ENCODE results near the gene TACC3. TPM values are rescaled to one million over a fixed set of nuclear protein-coding genes. Genes with fewer than 3 reads are reported as not detected.

The TACC3 gene
- total RNA-seq, 1 experiment from 2014 or later: 74.7 TPM

DNA sequence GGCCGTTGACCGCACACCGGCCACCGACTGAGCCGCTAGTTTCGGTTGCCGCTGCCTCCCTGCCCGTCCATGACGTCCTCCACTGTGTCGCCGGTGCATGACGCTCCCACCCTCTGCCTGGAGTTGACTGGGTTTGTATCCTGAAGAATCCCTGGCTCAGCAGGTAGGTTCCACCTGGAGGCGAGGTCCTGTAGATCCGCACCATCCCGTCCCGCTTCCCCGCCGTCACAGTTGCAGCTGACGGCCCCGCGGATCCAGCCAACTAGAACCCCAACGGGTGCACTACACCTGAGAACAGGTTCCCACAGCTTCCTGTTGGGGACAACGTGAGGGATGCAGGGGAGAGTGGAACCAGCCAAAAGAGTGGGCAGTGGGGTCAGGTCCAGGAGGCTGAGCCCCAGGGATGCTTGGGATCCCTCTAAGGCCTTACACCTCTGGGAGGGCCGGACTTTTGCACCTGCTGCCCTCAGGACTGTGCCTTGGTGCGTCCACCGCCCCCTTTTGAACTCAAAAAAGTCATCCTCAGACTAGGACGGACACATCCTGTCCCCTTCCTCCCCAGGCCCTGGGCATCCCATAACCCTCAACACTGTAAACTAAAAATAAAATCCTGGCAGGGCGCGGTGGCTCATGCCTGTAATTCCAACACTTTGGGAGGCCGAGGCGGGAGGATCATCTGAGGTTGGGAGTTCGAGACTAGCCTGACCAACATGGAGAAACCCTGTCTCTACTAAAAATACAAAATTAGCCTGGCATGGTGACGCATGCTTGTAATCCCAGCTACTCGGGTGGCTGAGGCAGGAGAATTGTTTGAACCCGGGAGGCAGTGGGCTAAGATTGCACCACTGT lies 8.1 kb upstream of the TACC3 start:
- peaks cover 18% of the 10 kb centered on the region for H3K36me3 ChIP-seq
- H3K27me3 ChIP-seq: no peaks in the 10 kb centered on the region
- no peaks in the 10 kb centered on the region for H3K9me3 ChIP-seq (replicated peaks)
- peak overlapping the region; percentile 95 for H3K27ac ChIP-seq
- H3K4me3 ChIP-seq: peak overlapping the region; percentile 66
- peaks cover 9% of the 10 kb centered on the region; the same call in 1 of the 2 replicates for H3K4me1 ChIP-seq
- DNase-seq: no peak

GRCh38 chr4:1714303-1715001 lies 6.9 kb upstream of the TACC3 start:
- no peak for DNase-seq

GRCh38 chr4:1715002-1715758 lies 6.1 kb upstream of the TACC3 start:
- no peak for DNase-seq

More at GRCh38 chr4:1714303-1715001, 6.9 kb upstream of the TACC3 start:
- Histone ChIP-seq H3K27me3 (no peaks in the 10 kb centered on the region), H3K36me3 (peaks cover 19% of the 10 kb centered on the region), H3K4me3 (no peak overlapping the region), H3K27ac (no peak overlapping the region), H3K9me3 (replicated peaks) (no peaks in the 10 kb centered on the region), H3K4me1 (peaks cover 11% of the 10 kb centered on the region; the same call in 1 of the 2 replicates)

GRCh38 chr4:1716065-1716945 lies 5.0 kb upstream of the TACC3 start:
- peaks cover 6% of the 10 kb centered on the region; the same call in 1 of the 2 replicates for H3K4me1 ChIP-seq
- H3K27ac ChIP-seq: no peak overlapping the region
- DNase-seq: no peak
- no peaks in the 10 kb centered on the region for H3K27me3 ChIP-seq
- H3K9me3 ChIP-seq (replicated peaks): no peaks in the 10 kb centered on the region
- peaks cover 10% of the 10 kb centered on the region for H3K36me3 ChIP-seq
- H3K4me3 ChIP-seq: no peak overlapping the region

More at GRCh38 chr4:1715002-1715758, 6.1 kb upstream of the TACC3 start:
- Histone ChIP-seq H3K9me3 (replicated peaks) (no peaks in the 10 kb centered on the region), H3K27ac (no peak overlapping the region), H3K36me3 (peaks cover 16% of the 10 kb centered on the region), H3K27me3 (no peaks in the 10 kb centered on the region), H3K4me1 (peaks cover 9% of the 10 kb centered on the region; the same call in 1 of the 2 replicates), H3K4me3 (no peak overlapping the region)

GRCh38 chr4:1717129-1718094 lies 3.9 kb upstream of the TACC3 start:
- Histone ChIP-seq H3K9me3 (replicated peaks) (no peaks in the 10 kb centered on the region), H3K4me3 (no peak overlapping the region), H3K27me3 (no peaks in the 10 kb centered on the region), H3K4me1 (peaks cover 6% of the 10 kb centered on the region; the same call in 1 of the 2 replicates), H3K36me3 (peaks cover 10% of the 10 kb centered on the region), H3K27ac (no peak overlapping the region)
- DNase-seq: no peak

DNA sequence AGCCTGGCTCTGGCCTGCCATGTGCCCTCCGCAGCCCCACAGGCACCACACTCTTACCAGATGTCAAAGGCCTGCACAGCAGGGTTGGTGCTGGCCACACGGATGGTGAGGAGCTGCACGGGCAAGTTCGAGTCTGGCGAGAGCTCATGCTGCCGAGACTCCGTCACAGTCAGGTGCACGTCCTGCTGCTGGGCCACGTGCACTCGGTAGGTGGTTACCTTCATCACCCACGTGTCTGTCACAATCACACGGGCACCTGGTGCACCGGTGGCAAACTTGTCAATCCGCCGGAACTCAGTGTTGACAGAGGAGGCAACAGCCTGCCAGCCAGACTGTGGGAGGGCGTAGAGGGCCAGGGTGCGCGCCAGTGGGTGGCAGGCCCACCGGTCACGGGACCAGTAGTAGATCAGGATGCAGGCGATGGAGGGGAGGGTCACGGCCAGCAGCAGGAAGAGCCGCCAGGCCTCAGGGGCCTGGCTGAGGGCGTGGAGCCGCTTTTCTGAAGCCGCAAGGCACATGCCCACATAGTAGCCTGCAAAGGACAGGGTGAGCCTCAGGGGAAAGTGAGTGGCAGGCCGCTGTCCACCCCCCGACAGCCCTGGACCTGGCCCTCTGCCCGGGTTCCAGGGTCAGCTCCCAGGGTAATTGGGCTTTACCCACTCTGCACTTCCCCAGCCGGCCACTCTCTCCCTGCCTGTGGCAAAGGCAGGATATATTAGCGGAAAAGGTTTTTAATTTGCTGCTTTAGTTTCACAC lies 3.0 kb upstream of the TACC3 start:
- DNase-seq: no peak

DNA sequence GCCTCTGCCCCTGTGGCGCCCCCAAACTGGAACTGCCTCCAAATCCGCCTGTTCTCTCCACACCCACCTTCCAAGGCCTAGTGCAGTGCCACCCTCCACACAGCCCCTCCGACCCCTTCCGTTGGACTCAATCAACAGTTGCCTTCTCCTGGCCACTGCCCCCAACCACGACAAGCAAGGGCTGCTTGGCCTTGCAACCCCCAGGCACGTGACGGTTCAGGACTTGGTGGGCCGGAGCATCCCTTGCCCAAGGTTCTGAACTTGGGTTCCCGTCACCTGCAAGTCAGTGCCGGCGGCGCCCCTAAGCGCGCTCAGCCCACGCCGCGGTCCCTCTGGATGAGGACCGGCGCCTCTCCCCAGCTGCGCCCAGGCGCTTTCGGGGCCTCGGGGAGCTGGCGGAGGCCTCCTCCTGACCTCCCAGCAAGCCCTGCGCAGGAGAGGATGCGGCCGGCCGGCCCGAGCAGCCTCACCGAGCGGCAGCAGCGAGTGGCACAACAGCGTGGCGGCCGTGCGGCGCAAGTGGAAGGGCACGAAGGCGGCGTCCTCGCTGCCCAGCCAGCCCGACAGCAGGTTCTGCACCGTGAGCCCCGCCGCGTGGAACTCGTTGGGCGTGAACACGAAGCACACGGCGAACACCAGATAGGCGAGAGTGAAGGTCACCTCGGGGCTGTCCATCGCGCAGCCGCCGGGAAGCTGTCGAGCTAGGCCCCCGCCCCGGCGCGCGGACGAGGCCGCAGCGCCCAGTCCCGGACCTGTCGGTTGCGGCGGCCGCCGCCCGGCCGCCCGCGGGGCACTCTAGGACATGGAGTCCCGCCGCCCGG lies 948 bp upstream of the TACC3 start:
- peak; percentile 65 to 73 for DNase-seq
- peaks cover 31% of the 10 kb centered on the region for H3K36me3 ChIP-seq
- H3K27me3 ChIP-seq: no peaks in the 10 kb centered on the region
- H3K27ac ChIP-seq: peak overlapping the region; percentile 61
- H3K4me3 ChIP-seq: peak overlapping the region; percentile 70
- no peaks in the 10 kb centered on the region for H3K9me3 ChIP-seq (replicated peaks)
- peaks cover 6% of the 10 kb centered on the region; the same call in 1 of the 2 replicates for H3K4me1 ChIP-seq

More for the DNA sequence above, 3.0 kb upstream of the TACC3 start:
- H3K9me3 ChIP-seq (replicated peaks): no peaks in the 10 kb centered on the region
- no peak overlapping the region for H3K4me3 ChIP-seq
- peaks cover 13% of the 10 kb centered on the region for H3K36me3 ChIP-seq
- no peaks in the 10 kb centered on the region for H3K27me3 ChIP-seq
- H3K27ac ChIP-seq: no peak overlapping the region
- peaks cover 6% of the 10 kb centered on the region; the same call in 1 of the 2 replicates for H3K4me1 ChIP-seq

DNA sequence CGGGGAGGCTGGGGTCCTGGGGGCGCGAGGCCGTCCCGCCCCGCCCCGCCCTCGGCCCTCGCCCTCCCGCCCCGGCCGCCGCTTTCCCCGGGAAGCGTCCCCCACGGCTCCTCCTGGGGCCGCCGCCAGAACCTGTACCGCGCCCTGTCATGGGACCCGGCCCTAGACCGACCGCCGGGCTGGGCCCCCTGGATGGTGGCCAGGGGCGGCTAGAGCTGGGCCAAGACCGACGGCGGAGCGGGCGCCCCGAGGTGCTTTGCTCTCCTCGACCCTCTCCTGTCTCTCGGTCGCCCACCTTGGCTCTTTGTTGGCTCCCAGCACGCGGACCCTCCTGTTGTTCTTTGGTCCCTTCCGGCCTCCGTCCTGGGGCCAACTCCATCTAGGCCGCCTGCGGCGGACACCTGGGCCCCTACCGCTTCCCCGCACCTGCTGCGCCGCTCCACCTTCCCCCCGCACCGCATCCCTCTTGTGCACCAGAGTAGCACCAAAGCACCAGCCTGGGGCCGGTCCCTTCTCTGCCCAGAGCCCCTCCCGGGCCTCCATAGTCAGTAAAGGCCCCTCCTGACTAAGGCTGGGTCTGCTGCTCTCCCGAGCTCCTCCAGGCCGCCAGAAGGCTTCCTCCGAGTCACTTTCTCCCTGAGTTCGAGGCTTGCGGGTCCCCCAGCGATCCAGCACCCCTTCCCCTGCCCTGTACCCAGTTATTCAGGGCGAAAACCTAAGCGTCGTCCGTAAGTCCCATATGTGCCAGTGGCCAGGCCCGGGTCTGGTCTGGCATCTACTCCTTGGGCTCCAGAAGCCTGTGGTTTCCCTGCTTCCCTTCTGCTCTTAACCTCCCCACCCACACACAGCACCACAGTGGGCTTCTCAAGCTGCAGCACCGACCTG lies 587 bp downstream of the TACC3 start:
- DNase-seq: no peak
- Histone ChIP-seq H3K27ac (peak overlapping the region; percentile 61), H3K4me1 (peaks cover 6% of the 10 kb centered on the region; the same call in 1 of the 2 replicates)

DNA sequence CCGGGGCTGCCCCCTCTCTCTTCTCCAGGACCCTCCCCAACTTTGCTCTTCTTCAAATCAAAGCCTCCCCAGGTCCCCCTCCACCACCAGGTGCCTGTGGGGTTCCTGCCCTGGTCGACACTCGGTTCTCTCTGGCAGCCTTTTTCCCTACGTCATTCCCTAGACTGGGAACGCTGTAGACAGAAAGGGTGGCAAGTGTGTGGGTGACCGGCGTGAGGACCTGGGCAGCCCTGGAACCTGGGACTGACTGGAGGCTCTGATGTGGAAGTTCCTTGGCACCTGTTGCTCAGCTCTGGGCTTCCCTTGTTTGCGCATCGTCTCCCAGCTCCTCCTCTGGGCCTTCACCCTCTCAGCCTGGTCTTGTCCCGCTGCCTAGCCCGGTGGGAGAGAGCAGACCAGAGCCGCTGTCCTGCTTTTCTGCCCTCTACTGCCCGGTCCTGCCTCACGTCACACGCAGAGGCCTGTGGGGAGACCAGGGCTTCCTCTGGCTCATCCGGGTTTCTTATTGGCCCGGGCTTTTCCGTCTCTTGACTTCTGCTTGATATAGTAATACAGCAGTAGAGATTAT lies 1.3 kb downstream of the TACC3 start:
- Histone ChIP-seq H3K36me3 (peaks cover 51% of the 10 kb centered on the region), H3K4me3 (peak overlapping the region; percentile 70)

More for the DNA sequence above, 587 bp downstream of the TACC3 start:
- no peaks in the 10 kb centered on the region for H3K9me3 ChIP-seq (replicated peaks)
- no peaks in the 10 kb centered on the region for H3K27me3 ChIP-seq
- H3K4me3 ChIP-seq: peak overlapping the region; percentile 70
- peaks cover 45% of the 10 kb centered on the region for H3K36me3 ChIP-seq

DNA sequence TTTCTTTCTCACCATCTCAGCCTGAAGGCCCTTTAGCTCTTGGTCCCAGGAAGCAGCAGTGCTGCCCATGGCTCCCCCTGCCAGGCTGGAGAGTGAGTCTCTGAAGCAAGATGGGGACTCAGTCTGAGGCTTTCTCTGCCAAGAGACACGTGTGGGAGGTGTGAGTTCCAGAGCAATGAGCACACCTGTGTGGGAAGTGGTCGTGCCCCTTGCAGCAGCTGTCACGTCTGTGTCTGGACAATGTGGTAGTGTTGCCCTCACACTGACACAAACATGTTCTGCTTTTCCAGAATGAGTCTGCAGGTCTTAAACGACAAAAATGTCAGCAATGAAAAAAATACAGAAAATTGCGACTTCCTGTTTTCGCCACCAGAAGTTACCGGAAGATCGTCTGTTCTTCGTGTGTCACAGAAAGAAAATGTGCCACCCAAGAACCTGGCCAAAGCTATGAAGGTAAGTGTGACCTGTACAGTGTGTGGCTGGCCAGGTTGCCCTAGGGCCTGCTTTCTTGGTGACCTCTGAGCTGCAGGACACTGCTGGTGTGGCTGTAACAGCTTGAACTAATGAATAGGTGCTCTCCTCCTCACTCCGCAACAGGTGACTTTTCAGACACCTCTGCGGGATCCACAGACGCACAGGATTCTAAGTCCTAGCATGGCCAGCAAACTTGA lies 1.9 kb downstream of the TACC3 start:
- Histone ChIP-seq H3K4me3 (no peak overlapping the region), H3K9me3 (replicated peaks) (no peaks in the 10 kb centered on the region), H3K36me3 (peaks cover 55% of the 10 kb centered on the region), H3K27me3 (no peaks in the 10 kb centered on the region), H3K4me1 (peaks cover 6% of the 10 kb centered on the region; the same call in 1 of the 2 replicates), H3K27ac (no peak overlapping the region)
- no peak for DNase-seq

More for the DNA sequence above, 1.3 kb downstream of the TACC3 start:
- Histone ChIP-seq H3K27ac (no peak overlapping the region), H3K27me3 (no peaks in the 10 kb centered on the region), H3K9me3 (replicated peaks) (no peaks in the 10 kb centered on the region), H3K4me1 (peaks cover 6% of the 10 kb centered on the region; the same call in 1 of the 2 replicates)
- DNase-seq: no peak
